A673 (cell line): Measurements from ENCODE around the gene PPP1CA.

Source experiments
- EZH2 ChIP-seq: fragments of 200-600 bp; sonication (generic); IDR thresholded peaks from 2 replicates; pipeline ENCODE4 v1.6.1; 2017; ENCODE audit warnings: borderline replicate concordance, low read depth, mild to moderate bottlenecking, mixed read lengths, antibody characterized with exemption, low read length; ENCODE audit not compliant: poor library complexity, severe bottlenecking
- TF ChIP-seq, protein P1 (sequence below): fragments of 300-800, 200-600 bp; sonication (generic); conservative IDR thresholded peaks from 2 replicates; pipeline ENCODE4 v1.5.1; 2017; ENCODE audit warnings: low read depth, mild to moderate bottlenecking, antibody characterized with exemption, low read length, moderate library complexity, mixed read lengths

DNA sequence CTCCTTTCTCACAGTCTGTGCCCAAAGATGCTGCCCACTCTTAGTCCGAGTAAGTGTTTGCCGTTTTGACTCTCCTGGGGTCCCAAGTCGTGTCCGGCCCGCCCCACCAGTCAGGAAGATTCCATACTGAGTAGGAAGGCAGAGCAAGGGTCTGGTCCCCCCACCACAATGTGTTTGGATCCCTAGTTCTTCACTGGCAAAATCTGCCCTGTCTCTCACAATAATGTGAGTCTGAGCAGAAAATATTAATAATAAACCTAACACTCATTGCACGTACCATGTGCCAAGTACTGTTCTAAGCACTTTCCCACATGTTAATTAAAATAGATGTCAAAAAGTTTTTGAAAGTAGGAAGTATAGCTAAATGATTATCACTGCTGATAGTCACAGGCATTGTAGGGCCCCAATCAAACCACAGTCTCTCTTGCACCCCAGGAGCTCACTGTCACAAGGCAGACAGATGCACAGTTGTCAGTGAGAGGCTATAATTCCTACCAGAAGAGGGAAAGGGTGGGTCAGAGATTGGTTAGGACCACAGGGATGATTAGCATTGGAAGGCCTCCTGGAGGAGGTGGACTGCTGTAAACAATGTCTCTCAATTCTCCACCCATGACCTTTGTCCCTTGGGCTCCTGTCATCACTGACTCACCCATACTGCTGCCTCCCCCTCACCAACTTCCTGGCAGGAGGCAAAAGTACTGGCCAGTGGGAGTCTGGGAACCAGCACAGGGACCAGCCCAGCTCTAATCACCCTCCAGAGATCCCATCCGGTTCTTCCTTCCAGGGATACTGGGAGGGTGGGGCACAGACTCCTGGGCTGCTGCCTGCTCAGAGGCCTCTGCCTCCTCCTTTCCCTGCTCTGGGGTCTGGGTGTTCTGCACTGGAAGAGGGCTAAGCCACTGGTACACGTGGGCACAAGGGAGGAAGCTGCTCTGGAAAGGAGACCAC is 47.3 kb downstream of the PPP1CA start:
- no peak for TF ChIP-seq EZH2
- TF ChIP-seq, protein P1, sequence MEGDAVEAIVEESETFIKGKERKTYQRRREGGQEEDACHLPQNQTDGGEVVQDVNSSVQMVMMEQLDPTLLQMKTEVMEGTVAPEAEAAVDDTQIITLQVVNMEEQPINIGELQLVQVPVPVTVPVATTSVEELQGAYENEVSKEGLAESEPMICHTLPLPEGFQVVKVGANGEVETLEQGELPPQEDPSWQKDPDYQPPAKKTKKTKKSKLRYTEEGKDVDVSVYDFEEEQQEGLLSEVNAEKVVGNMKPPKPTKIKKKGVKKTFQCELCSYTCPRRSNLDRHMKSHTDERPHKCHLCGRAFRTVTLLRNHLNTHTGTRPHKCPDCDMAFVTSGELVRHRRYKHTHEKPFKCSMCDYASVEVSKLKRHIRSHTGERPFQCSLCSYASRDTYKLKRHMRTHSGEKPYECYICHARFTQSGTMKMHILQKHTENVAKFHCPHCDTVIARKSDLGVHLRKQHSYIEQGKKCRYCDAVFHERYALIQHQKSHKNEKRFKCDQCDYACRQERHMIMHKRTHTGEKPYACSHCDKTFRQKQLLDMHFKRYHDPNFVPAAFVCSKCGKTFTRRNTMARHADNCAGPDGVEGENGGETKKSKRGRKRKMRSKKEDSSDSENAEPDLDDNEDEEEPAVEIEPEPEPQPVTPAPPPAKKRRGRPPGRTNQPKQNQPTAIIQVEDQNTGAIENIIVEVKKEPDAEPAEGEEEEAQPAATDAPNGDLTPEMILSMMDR: no peak
